HCT116 (cell line): Measurements from ENCODE around the gene DOK6.

ENCODE experiments used
- CEBPB ChIP-seq: IDR thresholded peaks from 2 replicates; pipeline ENCODE4 v1.6.1; 2012; ENCODE audit warnings: low read depth
- EZH2 ChIP-seq: fragments of 200-600 bp; sonication (generic); IDR thresholded peaks from 2 replicates; pipeline ENCODE4 v1.6.1; 2017; ENCODE audit warnings: antibody characterized with exemption, mixed run types
- EZH2phosphoT487 ChIP-seq: fragments of 200-600 bp; IDR thresholded peaks from 2 replicates; pipeline ENCODE4 v1.6.1; 2018; ENCODE audit warnings: antibody characterized with exemption, borderline replicate concordance
- POLR2A ChIP-seq: IDR thresholded peaks from 2 replicates; pipeline ENCODE4 v1.7.0; 2011; ENCODE audit warnings: borderline replicate concordance; ENCODE audit not compliant: insufficient read depth, insufficient read length; ENCODE audit errors: extremely low read depth
- POLR2AphosphoS5 ChIP-seq: IDR thresholded peaks from 2 replicates; pipeline ENCODE4 v1.6.1; 2011; ENCODE audit warnings: mild to moderate bottlenecking, low read depth, low read length, moderate library complexity
- SIN3A ChIP-seq: IDR thresholded peaks from 2 replicates; pipeline ENCODE4 v1.6.1; 2012; ENCODE audit warnings: low read depth
- TCF7L2 ChIP-seq: IDR thresholded peaks from 2 replicates; pipeline ENCODE4 v1.7.0; 2011; ENCODE audit warnings: borderline replicate concordance, inconsistent platforms; ENCODE audit not compliant: insufficient read depth, insufficient read length; ENCODE audit errors: extremely low read depth
- YY1 ChIP-seq: IDR thresholded peaks from 2 replicates; pipeline ENCODE4 v1.6.1; 2011; ENCODE audit warnings: low read length, low read depth, moderate library complexity, mild to moderate bottlenecking; ENCODE audit not compliant: insufficient replicate concordance; ENCODE audit errors: extremely low read depth
- TF ChIP-seq, protein P1 (sequence below), 3 experiments: fragments of 200-600 bp in 1 of 3; sonication (generic) in 1 of 3; IDR thresholded peaks in 2 of 3; conservative IDR thresholded peaks in 1 of 3; 2 replicates each; pipeline ENCODE4 v1.5.1; 2012 to 2017; ENCODE audit warnings: low read depth in 2 of 3, low read length in 2 of 3, antibody characterized with exemption in 1 of 3, borderline replicate concordance in 1 of 3, control low read depth in 1 of 3, mild to moderate bottlenecking in 1 of 3, mixed read lengths in 1 of 3, mixed run types in 1 of 3, moderate library complexity in 1 of 3; ENCODE audit not compliant: insufficient read depth in 1 of 3
- TF ChIP-seq, protein P2 (sequence below): IDR thresholded peaks from 2 replicates; pipeline ENCODE4 v1.6.1; 2011; ENCODE audit warnings: mild to moderate bottlenecking, low read length, moderate library complexity; ENCODE audit not compliant: insufficient replicate concordance; ENCODE audit errors: extremely low read depth
- TF ChIP-seq, protein P3 (sequence below): IDR thresholded peaks from 2 replicates; pipeline ENCODE4 v1.6.1; 2012

DNA sequence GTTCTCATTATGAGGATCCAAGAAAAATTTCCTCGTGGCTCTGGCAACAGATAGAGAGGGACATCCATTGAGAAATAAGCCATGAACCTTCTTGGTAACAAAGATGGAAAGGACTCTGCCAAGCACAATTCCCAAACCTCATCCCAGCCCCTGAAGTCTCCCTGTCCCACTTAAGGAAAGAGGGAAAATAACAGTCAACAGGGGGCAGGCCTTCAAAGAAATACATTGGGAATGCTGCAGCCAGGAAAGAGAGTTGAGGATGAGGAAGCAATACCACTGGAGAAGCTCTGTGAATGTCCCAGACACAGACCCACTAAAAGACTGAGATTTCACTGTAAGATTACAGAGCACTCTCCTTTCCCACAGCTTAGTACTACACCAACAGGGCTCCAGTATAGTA is 453.8 kb downstream of the DOK6 start:
- TF ChIP-seq, protein P1, sequence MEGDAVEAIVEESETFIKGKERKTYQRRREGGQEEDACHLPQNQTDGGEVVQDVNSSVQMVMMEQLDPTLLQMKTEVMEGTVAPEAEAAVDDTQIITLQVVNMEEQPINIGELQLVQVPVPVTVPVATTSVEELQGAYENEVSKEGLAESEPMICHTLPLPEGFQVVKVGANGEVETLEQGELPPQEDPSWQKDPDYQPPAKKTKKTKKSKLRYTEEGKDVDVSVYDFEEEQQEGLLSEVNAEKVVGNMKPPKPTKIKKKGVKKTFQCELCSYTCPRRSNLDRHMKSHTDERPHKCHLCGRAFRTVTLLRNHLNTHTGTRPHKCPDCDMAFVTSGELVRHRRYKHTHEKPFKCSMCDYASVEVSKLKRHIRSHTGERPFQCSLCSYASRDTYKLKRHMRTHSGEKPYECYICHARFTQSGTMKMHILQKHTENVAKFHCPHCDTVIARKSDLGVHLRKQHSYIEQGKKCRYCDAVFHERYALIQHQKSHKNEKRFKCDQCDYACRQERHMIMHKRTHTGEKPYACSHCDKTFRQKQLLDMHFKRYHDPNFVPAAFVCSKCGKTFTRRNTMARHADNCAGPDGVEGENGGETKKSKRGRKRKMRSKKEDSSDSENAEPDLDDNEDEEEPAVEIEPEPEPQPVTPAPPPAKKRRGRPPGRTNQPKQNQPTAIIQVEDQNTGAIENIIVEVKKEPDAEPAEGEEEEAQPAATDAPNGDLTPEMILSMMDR (IDR thresholded peaks at IDR 0.05 in 2 of 3, conservative IDR thresholded peaks at IDR 0.05 in 1 of 3; ENCODE audit: borderline replicate concordance in 1 of 3, insufficient read depth in 1 of 3, low read depth in 2 of 3, low read length in 2 of 3), result no peak
- TF ChIP-seq EZH2phosphoT487 (no peak), POLR2AphosphoS5 (no peak), EZH2 (no peak), CEBPB (no peak), POLR2A (no peak), YY1 (no peak), SIN3A (no peak), TCF7L2 (no peak)
- TF ChIP-seq, protein P2, sequence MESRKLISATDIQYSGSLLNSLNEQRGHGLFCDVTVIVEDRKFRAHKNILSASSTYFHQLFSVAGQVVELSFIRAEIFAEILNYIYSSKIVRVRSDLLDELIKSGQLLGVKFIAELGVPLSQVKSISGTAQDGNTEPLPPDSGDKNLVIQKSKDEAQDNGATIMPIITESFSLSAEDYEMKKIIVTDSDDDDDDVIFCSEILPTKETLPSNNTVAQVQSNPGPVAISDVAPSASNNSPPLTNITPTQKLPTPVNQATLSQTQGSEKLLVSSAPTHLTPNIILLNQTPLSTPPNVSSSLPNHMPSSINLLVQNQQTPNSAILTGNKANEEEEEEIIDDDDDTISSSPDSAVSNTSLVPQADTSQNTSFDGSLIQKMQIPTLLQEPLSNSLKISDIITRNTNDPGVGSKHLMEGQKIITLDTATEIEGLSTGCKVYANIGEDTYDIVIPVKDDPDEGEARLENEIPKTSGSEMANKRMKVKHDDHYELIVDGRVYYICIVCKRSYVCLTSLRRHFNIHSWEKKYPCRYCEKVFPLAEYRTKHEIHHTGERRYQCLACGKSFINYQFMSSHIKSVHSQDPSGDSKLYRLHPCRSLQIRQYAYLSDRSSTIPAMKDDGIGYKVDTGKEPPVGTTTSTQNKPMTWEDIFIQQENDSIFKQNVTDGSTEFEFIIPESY, result no peak
- TF ChIP-seq, protein P3, sequence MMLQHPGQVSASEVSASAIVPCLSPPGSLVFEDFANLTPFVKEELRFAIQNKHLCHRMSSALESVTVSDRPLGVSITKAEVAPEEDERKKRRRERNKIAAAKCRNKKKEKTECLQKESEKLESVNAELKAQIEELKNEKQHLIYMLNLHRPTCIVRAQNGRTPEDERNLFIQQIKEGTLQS, result no peak
